Activated T-cell treated with anti-CD3 and anti-CD28 coated beads, Interleukin-2, amount 50 U/mL, for 1 hour (primary cell): ENCODE results near the gene CNPY1.
"Not testable (repeated sequence)": the region's sequence is repeated elsewhere in the genome, so short reads cannot be mapped to it uniquely, and the experiment has no call there.

Experiments used
- DNase-seq: peaks from one replicate; pipeline ENCODE4 v3.0.0-alpha.2; 2020

CNPY1 gene

GRCh38 chr7:155530601-155531000 lies 15.8 kb downstream of the CNPY1 start:
- DNase-seq, result no peak

DNA sequence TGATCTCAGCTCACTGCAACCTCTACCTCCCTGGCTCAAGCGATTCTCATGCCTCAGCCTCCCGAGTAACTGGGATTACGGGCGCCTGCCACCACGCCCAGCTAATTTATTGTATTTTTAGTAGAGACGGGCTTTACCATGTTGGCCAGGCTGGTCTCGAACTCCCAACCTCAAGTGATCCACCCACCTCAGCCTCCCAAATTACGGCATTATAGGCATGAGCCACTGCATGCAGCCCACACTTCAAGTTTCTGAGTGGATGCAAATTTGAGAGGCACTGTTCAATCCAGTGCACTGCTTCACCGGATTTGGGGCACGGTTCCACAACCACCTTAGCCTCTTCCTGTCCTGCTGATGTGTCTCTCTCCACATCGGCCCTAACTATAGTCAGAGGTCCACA lies 16.5 kb downstream of the CNPY1 start:
- no peak for DNase-seq

DNA sequence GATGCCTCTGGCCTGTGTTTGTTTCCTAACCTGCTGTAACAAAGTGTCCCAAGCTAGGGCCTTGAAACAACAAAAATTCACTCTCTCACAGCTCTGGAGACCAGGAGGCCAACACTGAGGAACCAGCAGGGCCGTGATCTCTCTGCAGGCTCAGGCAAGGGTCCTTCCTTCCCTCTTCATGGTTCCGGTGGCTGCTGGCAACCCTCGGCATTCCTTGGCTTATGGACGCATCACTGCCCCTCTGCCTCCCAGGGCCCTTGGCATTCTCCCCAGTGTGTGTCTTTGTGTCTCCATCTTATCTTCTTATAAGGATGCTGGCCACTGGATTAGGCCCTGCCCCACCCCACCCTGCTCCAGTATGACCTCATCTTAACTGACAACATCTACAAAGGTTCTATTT lies 17.0 kb downstream of the CNPY1 start:
- DNase-seq, result no peak

GRCh38 chr7:155527664-155528063 lies 18.7 kb downstream of the CNPY1 start:
- DNase-seq, result no peak

GRCh38 chr7:155526225-155526624 lies 20.1 kb downstream of the CNPY1 start:
- no peak for DNase-seq

- DNase-seq, result no peak
These were observed 22.3 kb downstream of the CNPY1 start for GRCh38 chr7:155524018-155524556.

- no peak for DNase-seq
These were observed 23.1 kb downstream of the CNPY1 start for GRCh38 chr7:155523168-155523675.

DNA sequence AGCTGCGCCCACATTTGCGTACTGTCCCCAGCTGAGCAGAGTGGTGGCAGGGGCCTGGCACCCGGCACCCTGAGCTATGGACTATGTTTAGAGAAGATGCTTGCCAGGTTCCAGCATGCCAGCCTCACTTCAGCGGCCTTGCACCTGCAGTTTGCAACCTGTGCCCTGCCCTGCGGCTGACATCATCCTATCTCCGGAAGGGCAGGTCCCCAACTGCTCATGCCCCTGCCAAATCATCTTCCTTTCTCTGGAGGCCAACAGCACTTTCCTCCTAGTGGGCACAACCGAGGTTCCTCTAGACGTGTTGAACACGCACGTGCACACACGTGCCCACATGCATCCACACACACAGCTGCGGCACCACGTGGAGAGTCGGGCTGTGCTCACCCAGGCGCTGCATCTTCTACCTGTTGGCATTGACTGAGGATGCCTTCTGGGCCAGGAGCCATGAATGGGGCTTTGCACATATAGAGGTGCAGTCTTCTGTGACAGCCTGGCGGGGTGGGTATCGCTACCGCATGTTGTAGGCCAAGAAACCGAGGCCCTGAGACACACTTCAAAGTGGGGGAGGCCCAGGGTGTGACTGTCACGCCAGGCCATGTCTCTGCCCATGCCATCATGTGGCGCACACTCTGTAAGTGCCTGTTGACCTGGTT lies 24.5 kb downstream of the CNPY1 start:
- DNase-seq, result no peak

DNA sequence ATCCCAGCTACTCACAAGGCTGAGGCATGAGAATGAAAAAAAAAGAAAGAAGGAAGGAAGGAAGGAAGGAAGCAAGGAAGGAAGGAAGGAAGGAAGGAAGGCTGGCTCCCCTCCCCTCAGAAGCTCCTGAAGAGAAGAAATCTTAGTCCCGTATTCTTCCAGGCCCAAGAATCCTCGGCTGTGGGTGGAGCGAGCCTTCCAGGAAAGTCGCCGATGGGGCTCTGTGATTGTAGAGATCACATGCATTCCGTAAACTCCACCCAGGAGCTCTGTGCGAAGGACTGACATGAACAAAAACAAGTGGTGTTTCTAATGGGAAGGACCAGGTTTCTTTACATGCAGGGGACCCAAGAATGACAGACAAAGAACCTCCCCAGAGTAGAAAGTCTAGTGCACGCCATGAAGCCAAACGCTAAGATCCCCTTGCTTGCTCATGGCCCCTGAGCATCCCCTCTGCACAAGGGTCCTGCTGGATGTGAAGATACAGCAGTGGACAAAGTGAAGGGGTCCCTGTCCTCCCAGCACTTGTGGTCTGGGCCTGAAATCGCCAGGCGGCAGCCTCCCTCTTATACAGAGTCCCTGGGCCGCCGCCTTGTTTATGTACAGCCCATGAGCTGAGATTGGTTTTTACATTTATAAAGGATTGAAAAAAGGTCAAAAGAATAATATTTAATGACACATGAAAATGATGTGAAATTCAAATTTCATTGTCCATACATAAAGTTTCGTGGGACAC lies 25.2 kb downstream of the CNPY1 start:
- DNase-seq, result no peak

DNA sequence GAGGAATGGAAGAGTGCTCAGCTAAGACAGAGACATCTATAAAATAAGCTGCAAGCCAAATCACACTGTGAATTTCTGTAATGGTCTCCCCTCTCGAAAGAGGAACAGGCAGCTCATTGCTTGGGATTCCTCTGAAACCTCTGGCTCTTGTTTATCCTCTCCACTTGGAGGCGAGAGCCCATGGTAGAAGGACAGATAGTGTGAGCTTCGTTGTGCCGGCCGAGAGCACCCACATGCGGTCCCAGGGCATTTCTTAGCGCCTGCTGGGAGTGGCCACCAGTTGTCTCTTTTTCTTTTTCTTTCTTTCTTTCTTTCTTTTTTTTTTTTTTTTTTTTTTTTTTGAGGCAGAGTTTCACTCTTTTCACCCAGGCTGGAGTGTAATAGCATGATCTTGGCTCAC lies 26.2 kb downstream of the CNPY1 start:
- DNase-seq, result no peak

GRCh38 chr7:155519358-155519757 lies 27.0 kb downstream of the CNPY1 start:
- not testable (repeated sequence) for DNase-seq

GRCh38 chr7:155518633-155519032 lies 27.7 kb downstream of the CNPY1 start:
- no peak for DNase-seq

DNA sequence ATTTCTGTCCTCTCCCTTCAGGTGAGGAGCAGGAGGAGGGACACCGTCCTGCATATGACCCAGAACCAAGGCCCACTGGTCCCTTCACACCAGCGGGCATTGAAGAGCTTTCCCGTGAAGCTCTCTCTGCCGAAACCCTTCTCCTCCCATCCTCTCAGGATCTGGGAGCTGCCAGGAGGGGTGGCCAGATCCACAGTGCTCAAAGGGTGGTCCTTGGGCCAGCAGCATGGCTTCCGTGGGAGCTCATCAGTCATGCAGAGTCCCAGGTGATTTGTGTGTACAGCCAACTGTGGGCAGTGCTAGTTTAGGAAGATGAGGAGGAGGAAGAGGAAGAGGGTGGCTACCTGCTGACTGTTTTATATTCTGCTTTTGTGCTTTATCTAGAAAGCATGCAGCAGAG lies 28.4 kb downstream of the CNPY1 start:
- no peak for DNase-seq

- DNase-seq, result no peak
These were observed 28.9 kb downstream of the CNPY1 start for GRCh38 chr7:155517452-155517851.

DNA sequence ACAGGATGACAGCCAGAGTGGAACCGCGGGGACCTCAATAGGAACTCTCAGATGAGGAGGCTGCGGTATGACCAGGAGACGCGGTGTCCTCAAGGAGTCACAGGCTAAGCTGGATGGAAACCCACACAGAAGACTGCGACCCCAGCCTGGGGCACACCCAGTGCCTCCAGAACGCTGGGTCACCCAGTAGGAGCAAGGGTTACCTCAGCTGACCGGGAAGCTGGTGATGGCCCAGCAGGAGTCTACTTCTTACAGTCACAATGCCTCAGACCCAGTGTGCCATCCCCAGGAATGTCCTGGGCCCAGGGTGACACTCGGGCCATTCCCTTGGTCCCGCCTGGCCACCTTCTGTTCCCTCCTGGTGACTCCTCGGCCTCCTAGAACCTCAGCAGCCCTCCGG lies 29.9 kb downstream of the CNPY1 start:
- DNase-seq, result no peak

DNA sequence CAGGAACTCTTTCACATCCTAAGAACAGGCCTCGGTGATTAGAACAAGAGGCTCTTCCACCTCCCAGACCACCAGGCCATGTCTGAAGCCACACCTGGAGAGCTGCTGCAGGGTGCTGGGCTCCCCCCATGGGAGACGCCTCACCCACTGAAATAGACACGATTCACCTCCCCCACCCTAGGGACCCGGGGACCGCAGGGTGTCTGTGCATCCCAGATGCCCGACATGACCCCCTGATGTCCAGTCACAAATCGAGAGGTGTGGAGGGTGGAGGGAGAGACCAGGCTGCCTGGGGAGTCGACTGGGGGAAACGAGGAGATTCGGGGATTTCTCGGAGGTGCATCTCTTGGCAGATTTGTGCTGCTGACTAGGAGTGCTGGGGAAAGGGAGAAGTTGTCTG lies 31.0 kb downstream of the CNPY1 start:
- no peak for DNase-seq

DNA sequence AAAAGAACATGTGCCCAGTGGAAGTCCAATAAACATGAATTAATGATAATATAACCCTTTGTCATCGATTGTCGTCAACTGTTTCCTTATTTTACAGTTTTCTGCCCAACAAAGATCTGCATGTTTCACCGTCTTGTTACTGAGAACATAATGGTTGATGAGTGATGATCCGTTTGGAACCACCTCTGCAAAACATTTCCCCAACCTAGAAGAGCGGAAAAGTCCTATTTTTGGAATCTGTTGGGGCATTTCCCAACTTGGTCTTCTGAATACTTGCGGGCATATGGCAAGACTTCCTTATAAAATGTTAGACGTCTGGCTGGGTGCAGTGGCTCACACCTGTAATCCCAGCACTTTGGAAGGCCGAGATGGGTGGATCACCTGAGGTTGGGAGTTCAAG lies 32.1 kb downstream of the CNPY1 start:
- no peak for DNase-seq

DNA sequence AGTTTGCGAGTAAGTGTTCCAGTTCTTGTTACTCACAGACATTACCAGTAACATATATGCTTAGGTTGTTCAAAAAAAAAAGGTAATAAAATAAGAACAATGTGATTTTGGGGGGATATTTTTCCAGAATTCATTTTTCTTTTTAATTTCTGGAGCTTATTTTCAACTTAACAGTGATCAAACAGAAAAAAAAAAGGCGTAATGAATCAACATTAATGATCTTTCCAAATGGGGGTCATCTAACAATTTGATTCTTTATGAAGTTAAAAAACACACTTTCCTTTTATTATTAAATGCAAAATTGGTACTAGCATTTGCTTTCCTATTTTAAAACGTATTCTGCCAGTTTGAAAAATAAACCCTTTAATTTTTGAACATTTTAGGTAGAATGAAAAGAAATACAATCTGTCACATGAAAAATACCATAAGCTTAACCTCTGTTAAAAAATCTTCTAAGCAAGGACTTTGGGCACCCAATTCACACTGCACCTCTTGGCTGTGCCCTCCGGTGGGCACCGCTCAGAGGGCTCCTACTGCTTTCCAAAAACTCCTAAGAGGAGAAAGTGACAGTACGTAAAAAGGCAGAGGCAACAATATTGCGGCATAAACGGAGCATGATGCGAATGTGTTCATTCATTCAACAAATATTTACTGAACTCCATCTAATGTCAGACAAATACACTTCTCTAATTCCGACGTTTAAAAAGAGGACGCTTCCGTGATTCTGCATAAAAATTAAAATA lies 32.6 kb downstream of the CNPY1 start:
- no peak for DNase-seq

DNA sequence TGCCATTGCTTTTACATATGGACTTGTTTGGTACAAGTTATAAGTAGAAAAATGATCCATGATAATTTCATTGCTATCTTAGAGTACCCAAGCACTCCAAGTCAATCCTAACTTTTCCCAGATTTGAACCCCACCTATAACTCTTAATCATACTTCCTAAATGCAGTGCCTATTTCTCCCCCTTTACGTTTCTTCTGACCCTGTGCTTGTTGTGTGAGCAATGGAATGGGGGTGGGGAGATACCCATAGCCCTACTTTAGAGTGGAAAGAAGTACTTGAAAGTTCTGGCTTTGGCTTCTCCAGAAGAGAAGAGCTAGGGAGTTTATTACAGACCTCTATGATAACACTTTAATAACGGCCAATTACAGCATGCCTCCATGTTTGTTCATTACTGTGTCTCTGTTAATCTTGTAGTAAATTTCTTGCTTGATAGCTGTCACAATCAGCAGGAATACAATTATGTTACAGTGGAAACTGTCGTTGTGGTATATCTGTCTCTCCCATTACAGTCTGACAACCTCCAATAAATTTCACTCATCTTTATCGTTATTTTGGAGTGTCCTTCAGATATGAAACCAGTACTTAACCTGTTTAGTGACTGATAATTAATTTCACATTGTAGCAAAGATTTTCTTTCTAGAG lies 34.0 kb downstream of the CNPY1 start:
- no peak for DNase-seq

DNA sequence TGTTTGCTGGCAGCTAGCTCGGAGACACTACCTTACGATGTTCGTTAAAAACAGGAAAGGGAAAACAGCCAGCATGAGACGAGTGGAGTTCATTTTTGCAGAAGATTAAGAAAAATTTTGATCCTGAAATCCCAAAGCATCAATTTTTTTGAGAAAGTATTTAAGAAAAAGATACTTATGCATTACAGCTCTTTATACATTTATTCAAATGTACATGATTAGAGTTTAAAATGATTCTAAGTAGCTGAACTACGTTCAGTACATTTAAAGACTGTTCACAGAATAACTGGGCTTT lies 34.7 kb downstream of the CNPY1 start:
- no peak for DNase-seq

DNA sequence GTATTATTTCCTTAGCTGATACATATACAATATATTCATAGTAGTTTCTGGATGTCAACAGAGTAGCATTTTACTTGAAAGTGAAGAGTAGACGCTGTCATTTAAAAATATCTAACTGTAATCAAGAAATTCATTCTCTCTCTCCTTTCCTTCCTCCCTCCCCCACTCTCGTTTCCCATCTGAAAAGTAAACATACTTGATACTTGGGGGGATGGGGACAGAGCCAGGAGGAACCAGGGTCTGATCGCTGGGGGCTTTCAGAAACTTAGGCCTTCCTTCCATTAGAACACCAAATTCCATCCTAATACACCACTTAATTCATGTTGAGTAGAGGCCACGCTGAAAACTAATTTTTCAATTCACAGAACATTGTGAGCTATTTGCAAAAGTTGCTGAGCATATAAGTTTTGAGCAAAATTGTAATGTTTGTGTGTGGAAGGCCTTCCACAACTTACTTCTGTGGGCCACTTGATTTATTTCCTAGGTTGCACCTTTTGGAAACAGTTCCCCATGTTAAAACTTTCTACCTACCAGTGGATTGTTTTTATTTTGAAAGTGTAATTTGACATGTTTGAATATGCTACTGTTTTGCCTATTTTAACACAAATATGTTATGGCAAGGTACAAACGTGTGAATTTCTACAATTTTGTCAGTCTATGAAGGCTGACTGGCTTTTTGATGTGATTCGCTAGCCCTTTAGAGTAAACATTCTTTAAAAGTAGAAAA lies 35.2 kb downstream of the CNPY1 start:
- DNase-seq, result no peak

DNA sequence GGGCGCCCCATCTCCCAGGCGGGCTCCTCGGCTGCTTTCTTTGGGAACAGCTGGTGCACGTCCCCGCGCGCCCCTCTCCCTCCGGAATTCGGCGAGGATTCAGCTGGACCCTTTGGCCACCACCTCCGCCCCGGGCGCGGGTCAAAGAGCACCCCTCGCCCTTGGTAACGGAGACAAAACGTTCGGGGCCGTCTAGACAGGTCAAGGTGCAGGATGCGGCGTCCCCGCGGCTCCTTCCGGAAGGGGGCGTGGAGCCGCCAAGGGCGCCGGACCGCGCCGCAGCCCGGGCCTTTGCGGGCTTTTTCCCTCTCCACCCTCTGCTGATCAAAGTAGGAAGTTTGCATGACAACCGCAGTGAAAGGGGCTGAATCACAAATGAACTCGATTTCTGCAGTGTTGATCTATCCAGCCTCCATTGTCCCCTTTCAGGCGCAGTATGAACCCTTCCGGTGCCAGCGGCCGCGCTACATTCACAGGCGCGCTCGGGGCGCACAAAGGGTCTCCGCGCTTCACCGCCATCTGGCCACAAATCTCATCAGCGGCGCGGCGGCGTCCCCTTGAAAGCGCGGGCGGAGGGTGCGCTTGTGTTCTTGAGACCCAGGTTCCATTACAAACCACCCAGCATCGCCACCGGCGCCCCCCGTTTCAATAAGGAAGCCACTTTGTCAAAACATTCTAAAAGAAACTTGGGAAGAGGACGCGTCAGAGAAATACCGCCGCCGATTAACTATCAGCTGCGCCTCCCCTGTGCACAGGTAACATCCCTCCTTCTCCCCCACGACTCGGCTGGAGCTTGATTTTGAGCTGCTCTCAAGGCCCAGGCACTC lies 36.4 kb downstream of the CNPY1 start:
- DNase-seq, result no peak
